MM.1S (cell line): ENCODE results near the gene TPPP2.

Experiments used
- EZH2 ChIP-seq: fragments of 300-600 bp; sonication (generic); optimal IDR thresholded peaks from 2 replicates; pipeline ENCODE3; 2017; ENCODE audit warnings: low read depth, mild to moderate bottlenecking, antibody characterized with exemption, low read length, mixed read lengths
- TF ChIP-seq, protein P1 (sequence below): fragments of 300-600 bp; sonication (generic); IDR thresholded peaks from 2 replicates; pipeline ENCODE4 v1.5.1; 2016; ENCODE audit warnings: antibody characterized with exemption, low read length, mixed read lengths

GRCh38 chr14:21078287-21078686 is 48.3 kb downstream of the TPPP2 start:
- TF ChIP-seq, protein P1, sequence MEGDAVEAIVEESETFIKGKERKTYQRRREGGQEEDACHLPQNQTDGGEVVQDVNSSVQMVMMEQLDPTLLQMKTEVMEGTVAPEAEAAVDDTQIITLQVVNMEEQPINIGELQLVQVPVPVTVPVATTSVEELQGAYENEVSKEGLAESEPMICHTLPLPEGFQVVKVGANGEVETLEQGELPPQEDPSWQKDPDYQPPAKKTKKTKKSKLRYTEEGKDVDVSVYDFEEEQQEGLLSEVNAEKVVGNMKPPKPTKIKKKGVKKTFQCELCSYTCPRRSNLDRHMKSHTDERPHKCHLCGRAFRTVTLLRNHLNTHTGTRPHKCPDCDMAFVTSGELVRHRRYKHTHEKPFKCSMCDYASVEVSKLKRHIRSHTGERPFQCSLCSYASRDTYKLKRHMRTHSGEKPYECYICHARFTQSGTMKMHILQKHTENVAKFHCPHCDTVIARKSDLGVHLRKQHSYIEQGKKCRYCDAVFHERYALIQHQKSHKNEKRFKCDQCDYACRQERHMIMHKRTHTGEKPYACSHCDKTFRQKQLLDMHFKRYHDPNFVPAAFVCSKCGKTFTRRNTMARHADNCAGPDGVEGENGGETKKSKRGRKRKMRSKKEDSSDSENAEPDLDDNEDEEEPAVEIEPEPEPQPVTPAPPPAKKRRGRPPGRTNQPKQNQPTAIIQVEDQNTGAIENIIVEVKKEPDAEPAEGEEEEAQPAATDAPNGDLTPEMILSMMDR: no peak
- TF ChIP-seq EZH2: no peak
